Mesenteric fat pad (tissue), 1 donor: Measurements from ENCODE around the gene PEPD. TPM values are rescaled to one million over a fixed set of nuclear protein-coding genes. Genes with fewer than 3 reads are reported as not detected.

Source experiments
- DNase-seq: peaks from one replicate; pipeline ENCODE4 v3.0.0-alpha.2; 2020; ENCODE audit warnings: low spot score
- total RNA-seq: library from RNA; stranded (reverse); fragmentation: NEBNext Ultra II Directional; extraction: Animal tissue kit (Norgen Biotek cat#: 25700); gene quantifications from one replicate; pipeline ENCODE4 v1.2.1, GENCODE V29; 2021
- donor health status: DM: yes; HTN: yes; CAD: no.

PEPD gene
- total RNA-seq, 1 donor from 2014 or later, result 97.0 TPM

DNA sequence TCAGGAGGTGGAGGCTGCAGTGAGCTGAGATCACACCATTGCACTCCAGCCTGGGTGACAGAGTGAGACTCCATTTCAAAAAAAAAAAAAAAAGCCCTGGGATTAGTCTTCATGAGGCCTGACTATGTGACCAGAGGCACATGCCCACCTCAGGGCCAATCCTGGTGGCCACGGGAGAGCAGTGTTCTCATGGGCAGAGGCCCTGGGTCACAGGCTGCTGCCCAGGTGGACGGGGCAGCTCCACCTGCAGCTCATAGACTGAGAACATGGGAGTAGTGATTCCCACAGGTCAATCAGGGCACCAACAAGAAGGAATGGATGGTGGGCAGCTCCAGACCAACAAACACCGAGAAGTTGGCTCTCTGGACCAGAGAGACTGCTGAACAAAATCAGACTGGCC lies 26.1 kb upstream of the PEPD start:
- no peak for DNase-seq

DNA sequence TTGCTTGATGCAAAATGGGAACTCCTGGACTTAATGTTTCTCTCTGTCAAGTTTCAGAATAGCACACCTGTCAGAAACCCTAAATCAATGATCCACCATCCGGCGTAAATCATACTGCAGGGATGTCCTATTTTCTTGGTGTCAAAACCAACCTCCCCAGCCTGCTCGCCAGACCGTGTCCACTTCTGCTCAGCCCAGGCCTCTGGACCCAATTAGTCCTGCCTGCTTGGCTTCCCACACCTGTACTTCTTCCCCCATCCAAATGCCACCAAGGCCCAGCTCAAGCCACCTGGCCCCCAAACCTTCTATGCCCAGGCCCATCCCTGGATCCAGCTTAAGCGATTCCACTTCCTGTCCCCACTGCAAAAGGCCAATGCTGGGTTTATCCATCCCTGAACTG lies 25.1 kb upstream of the PEPD start:
- no peak for DNase-seq

DNA sequence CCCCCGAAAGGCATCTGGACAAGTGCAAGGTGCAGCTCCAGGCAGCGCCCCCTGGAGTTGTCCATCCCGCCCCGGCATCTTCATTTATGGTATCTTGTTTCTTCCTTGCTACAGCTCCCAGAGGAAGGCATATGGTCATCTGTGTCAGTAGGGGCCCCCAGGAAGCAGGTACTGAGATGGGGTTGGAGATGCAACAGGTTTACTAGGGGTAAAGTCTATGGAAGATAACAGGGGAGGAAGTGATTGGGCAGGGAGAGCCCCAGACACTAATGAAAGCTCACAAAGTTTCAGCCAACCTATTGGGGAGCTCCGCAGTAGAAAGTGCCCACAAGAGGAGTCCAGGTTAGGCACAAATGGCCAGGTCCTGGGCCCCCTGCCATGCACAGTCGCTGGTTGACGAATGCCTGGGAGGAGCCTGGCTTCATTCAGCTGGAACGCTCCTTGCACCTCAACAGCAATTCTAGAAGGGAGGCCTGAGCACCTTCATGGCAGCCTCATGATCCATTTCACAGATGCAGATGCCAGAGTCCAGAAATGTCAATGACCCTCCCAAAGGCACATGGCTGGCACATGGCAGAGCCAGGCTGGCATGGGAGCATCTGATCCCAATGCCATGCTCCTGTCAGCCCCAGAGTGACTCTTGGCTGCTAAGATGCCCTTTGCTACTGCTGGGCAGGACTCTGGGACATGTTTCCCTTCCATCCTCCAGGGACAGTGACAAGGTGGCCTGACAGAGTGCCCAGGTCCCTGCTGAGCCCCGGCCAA lies 23.8 kb upstream of the PEPD start:
- no peak for DNase-seq

DNA sequence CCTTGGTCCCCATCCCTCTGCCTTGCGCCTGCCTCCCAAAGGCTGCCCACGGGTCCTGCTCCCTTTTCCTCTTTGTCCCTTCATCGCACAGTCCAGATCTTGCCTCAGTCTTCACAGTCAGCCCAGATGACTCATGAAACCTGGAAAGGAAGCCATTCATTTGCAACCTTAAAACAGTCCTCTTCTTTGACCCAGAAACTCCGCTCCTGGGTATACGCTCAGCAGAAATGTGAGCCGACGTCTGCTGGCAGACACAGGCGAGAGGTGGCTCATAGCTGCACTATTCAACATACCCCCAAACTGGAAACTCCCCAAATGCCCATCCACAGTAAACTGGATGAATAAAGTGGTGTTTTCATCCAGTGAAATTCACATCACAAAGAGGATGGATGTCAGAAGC lies 13.6 kb upstream of the PEPD start:
- DNase-seq, result no peak

DNA sequence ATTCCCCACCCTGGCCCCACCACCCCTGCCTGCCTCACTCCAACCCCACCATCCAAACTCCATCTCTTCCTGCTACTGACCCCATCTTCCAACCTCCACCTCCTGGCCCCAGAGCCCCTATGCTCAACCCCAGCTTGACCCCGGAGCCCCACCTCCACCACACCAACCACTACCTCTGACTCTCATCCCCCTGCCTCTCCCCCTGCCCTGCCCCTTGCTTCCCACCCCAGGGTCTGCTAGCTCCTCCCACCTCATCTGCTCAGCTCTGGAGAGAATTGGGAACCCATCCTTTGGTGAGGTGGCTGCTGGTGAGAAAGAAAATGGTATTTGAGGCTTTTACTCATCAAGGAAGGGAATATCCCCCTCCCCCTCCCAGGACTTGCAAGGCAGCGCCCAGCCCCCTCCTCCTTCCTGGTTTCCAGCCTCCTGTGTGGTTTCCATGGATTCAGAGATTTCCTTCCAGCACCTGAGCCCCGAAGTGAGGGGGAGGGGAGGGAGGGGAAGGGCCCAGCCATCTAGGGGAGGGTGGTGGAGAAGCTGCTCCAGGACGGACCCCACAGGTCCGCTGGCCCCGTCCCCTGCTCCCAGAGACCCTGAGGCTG lies 11.4 kb upstream of the PEPD start:
- no peak for DNase-seq

DNA sequence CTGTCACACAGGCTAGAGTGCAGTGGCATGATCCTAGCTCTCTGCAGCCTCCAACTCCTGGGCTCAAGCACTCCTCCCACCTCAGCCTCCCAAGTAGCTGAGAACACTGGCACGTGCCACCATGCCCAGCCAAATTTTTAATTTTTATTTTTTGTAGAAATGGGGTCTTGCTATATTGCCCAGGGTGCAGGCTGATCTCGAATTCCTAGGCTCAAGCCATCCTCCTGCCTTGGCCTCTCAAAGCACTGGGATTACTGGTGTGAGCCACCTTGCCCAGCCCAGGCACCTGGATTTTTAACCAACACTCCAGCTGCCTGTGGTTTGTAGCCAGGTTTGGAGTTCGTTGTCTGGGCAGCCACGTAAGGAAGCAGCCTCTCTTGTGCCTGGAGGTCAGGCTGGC lies 9.3 kb upstream of the PEPD start:
- no peak for DNase-seq

DNA sequence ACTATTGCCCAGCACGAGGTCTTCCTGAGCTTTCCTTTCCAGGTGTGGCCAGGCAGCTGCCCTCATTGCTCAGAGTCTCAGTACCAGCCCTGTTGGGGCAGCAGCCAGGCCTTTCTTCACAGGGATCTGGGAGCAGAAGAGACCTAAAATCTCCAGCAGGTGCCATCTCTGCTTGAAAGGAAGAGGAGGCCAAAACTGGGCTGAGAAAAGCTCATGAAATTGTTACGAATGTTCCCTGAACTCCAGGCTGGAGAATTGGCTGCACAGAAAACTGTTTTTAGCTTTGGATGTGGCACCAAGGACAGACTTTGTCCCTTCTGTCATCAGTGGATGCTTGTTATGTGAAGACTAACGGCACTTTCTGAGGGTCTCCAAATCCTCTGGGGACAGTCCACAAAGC lies 8.7 kb upstream of the PEPD start:
- no peak for DNase-seq

DNA sequence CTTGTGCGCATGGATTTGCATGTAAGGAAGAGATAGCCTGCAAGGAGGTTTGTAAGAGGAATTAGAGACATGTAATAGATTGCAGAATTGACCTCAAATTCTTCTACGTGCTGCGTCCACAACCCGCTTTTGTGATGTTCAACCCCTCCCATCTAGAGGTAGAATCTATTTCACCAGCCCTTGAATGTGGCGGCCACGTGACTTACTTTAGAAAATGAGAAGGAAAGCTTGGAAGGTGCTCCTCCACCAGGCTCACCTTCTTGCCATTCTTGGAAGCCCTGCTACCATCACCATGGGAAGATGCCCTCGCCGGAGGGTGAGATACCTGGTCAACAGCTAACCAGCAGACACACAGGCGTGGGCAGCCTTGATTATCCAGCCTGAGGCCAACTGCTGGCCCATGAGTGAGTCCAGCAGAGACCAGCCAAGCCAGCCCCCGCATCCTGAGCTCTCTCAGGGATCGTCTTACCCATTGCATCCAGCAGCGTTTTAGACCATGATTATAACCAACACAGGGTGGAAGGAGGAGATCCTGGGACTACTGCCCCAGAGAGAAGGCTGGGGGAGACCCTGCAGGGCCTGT lies 7.6 kb upstream of the PEPD start:
- no peak for DNase-seq

DNA sequence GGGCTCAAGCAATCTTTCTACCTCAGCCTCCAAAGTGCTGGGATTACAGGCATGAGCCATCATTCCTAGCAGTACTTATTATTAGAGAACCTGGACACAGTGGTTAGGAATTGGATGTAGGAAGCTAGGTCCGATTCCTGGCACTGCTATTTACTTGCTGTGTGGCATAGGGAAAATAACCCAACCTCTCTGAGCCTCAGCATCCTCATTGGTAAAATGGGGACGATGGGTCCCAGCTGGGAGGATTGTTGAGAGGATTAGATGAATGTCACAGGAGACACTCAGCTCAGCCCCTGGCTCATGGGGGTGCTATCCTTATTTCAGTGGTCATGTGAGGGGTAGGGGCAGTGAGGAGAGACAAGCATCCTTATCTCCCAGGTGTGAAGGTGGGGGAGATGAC lies 6.8 kb upstream of the PEPD start:
- no peak for DNase-seq

DNA sequence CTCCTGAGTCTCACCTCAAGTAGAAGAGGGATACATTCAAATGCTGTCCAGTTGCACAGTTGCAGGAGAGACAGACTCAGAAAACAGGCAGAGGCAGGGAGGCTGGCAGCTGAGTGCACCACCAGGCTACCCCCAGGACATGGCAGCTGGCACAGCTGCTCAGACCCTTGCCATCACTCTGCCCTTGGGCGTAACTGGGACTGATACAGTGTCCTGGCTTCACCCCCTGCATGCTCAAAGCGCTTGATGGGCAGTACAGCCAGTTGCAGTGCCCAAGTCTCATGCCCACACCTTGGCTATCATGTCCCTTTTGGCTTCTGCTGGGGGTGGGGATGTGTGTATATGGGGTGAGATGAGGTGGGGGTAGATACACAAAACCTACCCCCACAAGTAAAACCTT lies 5.5 kb upstream of the PEPD start:
- no peak for DNase-seq

DNA sequence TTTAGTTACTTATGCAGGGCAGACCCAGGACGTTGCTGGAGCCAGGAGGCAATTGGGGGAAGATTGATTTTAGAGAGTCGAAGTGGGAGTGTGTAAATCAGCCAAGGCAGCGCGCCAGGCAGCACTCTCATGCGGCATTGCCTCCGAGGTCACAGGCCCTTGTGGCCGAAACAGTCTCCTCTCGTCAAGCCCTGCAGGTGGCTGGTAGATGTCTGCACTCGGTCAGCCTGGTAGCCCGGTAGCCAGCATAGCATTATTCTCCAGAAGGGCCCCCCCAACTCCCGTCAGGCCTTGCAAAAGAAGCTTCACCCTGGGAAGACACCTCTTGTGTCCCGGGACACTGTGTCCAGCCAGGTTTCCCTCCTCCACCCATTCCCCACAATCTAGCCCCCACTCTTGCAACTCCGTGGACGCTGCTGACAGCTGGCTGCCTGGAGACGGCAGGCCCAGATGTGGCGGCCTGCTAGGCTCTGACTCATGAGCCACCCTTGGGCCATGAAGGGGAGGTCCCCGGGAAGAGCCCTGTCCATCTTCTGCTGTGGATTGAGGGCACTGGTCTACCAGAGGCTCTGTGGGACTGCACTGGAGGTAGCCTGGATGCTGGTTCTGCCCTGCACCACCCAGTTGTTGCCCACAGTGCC lies 2.6 kb upstream of the PEPD start:
- no peak for DNase-seq

DNA sequence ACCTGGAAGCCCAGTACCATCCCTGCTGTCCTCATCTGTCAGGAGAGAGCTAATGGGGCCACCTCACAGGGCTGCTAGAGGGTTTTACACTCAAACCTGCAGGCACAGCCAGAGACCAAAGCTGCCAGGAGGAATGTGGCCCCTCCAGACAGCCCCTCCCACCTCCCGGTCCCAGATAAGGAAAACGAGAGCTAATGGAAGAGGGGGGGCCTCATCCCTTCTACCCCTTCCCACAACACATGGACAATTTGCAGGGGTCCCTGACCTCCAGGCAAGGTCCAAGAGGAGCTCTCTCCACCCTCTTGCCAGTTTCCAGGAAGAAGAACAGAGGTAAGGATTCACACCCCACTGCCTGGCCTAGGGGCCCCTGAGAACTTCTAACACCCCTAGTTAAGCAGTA lies 1.6 kb upstream of the PEPD start:
- DNase-seq, result no peak

DNA sequence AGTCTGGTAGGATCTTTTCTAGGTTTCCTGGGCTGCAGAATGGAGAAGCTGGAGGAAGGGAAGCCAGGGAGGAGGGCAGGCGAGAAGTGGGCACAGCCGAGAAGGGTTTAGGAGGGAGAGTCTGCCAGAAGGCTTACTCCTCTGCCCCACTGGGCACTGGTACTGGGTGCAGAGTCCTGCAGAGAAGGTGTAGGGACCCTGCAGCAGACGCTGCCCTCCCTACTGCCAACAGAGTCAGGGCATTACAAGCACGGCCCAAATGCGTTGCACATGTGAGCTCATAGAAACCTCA lies 726 bp upstream of the PEPD start:
- no peak for DNase-seq

DNA sequence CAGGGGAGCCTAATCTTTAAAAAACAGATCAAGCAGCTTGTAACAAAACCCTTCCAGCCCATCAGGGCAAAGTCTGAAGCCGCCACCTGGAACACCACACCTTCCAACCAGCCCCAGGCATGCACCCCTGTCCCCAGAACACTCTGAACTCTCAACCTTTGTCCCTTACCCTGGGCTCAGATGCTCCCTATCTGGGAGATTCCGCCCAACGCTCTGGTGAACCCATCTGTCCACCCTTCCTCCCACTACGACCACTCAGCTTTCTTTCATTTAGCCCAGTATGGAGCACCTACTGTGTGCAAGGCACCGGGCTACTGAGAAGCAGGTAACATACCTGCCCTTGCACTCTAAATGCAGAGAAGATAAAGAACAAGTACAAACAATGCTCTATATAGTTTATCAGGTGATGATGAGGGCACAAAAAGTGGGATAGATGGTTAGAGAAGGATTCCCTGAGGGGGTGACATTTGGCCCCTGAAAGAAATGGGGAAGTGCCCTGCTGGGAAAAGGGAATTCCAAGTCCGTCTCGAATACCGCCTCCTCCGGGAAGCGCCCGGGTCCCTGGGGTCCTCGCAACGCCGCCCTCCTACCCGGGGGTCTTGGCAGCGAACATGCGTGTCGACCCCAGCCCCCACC lies 629 bp downstream of the PEPD start:
- DNase-seq, result no peak

DNA sequence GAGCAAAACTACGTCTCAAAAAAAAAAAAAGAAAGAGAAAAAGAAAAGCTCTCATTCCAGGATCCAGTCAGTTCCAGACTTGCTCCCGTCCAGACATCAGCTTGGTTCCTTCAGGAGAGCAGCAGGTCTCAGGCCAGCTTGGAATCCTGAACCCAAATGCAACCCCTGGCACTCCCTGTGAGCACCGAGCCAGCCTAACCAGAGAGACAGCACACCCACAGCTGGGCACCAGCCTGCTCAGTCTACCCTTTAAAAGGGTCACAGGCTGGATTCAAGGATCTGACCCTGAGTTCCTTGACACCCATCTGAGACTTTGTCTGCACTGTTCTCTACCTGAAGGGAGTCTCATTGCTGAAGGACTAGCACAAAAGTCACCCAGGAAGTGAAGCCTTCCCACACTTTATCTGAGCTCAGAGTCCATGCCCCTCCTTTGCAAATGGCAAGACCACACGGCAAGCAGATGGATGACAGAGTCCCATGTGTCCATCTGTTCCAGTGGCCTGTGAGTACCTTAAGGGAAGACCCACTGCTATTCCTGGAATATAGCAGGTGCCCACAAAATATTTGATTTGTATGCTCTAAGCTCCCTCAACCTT lies 1.4 kb downstream of the PEPD start:
- DNase-seq, result no peak

DNA sequence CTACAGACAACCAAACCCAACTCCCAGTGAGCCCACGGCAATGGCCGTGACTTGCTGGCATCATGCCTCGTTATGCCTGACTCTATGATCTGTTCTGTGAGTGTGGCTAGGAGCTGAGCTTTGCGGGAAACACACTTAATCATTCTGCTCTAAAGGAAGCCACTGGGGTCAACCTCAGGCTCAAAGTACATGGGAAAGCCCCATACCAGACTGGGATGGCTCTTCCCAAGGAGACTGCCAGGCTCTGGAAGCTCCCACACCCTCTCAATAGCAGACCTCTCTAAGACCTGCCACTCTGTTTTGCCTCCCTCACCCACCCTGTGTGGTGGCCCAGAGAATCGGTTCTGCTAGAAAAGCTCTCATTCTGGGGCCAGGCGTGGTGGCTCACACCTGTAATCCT lies 2.2 kb downstream of the PEPD start:
- no peak for DNase-seq

DNA sequence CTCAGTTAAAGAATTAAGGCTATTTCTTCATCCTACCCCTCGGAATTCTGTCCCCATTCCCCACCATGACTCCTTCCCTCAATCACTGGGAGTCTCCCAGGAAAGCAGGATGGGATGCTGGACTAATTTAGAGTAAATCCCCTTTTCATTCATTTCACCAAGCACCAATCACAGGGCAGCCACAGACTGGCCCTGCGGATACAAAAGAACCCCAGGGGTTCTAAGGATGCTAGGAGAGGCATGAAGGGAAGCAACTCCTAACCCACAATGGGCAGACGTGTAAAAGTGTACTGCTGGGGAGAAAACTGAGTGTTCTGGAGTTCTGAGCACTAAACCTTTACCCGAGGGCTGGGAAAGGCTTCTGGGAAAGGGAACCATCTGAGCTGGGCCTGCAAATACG lies 3.0 kb downstream of the PEPD start:
- no peak for DNase-seq

DNA sequence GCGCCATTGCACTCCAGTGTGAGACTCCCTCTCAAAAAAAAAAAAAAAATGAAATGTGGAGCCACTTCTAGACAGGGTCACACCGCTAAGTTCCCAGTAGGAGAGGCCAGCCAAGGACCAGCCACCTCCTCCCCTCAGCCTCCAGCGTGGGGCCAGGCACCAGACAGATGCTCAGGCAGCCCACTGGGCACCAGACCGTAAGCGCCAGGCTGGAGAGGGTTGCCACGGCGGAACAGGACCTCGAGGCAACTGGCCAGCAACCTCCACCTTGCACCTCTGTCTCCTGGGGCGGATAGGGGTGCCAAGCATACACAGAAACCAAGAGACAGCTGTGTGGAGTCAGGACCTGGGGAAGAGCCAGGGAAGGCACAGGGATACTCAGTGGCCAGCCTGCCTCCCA lies 3.7 kb downstream of the PEPD start:
- DNase-seq, result no peak

DNA sequence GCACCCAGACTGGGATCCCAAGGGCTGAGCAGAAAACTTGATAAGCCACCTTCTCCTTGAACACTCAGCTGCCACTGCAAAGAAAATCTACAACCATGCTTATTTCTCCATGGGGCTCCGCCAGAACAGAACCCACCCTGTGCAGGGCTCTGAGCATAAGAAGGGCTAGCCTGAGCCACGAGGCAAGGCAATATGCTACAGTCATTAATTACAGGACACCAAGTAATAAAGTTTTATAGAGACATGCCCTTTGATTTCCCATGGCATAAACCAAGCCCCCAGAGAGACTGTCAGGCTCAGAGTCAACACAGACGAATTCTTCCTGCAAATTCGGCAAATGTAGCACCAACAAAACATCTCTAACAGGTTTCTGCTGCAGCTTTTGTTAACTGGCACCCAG lies 5.7 kb downstream of the PEPD start:
- no peak for DNase-seq

DNA sequence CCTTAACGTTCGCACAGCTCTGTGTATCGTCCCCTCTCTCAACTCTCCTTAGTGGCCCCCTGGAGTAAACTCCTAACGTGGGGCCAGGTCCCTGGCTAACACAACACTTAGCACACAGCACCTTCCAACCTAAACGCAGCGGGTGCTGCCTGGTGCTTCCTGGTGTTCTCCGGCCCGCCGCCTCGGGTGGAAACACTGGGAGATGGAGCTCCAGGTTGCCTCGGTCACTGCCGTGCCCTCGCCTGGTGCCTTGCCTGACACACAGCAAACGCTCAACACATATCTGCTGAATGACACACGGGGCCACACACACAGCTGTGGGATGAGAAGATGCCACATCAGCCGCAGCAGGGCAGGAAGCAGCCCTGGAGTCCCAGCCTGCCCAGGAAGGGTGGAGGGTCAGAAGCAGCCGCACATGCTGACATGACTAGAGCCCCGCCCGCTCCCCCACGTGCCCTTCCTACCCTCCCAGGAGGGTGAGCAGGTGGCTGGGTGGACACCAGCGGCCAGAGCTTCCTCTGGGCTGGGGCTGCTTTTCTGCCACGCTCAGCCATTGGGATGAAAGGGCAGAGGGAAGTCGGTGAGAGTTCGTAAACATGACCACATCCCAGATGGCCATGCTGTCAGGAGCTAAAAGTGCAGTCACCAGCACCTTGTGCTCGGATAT lies 6.6 kb downstream of the PEPD start:
- no peak for DNase-seq

DNA sequence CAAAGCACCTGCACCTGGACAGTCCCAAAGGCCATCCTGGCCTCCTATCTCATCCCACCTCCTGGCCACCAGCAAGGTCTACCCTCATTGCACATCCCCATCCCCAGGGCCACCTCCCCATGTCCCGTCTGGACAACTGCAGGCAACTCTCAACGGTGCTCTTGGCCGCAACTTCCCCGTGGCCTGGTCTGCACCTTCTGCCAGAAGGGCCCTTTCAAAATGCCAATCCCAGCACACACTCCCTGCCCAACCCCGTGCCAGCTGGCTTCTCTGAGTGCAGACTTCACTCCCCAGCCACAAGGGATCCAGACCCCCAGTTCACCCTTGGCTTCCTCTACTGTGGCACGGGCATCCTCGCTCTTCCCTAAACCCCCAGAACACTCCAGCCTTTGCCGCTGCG lies 8.2 kb downstream of the PEPD start:
- DNase-seq, result no peak
